ENCODE data around the gene FAT1. TPM values are rescaled to one million over a fixed set of nuclear protein-coding genes. Genes with fewer than 3 reads are reported as not detected.

Gene FAT1
- total RNA-seq, 2 experiments from 2014 or later = under 0.01 to 0.08 TPM

DNA sequence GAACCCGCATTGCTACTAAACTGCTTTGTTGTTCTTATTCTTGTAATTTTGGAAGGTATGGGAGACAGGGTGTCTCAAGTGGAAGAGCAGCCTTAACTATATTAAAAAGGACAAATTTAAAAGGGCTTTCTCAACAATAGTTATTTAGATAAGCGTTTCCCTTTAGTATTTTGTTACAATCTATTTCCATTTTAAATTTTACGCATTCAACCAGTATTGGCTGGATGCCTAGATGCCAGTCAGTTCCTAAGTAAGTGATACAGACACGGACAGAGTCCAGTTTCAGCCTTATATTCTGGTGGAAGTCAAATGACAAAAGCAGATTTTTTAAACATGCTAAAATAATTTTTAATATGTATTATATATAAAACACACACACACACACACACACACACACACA, 28.3 kb downstream of the FAT1 start:
- DNase-seq (ENCODE audit: low spot score) = no peak
- no TSS peak for BruUV-seq (replicated peaks)
- Histone ChIP-seq H2AFZ (ENCODE audit: low read length) (no peak overlapping the region), H3K4me1 (ENCODE audit: insufficient read depth, low read length, poor library complexity, severe bottlenecking) (no peaks in the 10 kb centered on the region), H4K20me1 (ENCODE audit: insufficient read depth, low read length) (no peaks in the 10 kb centered on the region), H3K36me3 (ENCODE audit: insufficient read depth, low read length) (no peaks in the 10 kb centered on the region), H3K79me2 (ENCODE audit: insufficient read depth, low read depth, low read length) (no peaks in the 10 kb centered on the region), H3K9me3 (ENCODE audit: low read length) (no peaks in the 10 kb centered on the region), H3K4me2 (ENCODE audit: low read length) (no peak overlapping the region), H3K9me2 (ENCODE audit: insufficient read depth, low read length) (no peaks in the 10 kb centered on the region), H3K4me3 (ENCODE audit: low read depth, low read length, poor library complexity, severe bottlenecking) (no peak overlapping the region), H3K27ac (ENCODE audit: low read depth, low read length, poor library complexity, severe bottlenecking) (no peak overlapping the region)
- intact Hi-C loops (cut with micrococcal nuclease; ENCODE audit: unreplicated experiment) = no loop called here
- POLR2A ChIA-PET = no interaction called here
- CTCF ChIA-PET (ENCODE audit: unreplicated experiment) = no interaction called here
- TF ChIP-seq CTCF (conservative IDR thresholded peaks at IDR 0.05; ENCODE audit: low read length) (no peak), EZH2phosphoT487 (IDR thresholded peaks at IDR 0.05; ENCODE audit: borderline replicate concordance, low read depth, low read length) (no peak)

DNA sequence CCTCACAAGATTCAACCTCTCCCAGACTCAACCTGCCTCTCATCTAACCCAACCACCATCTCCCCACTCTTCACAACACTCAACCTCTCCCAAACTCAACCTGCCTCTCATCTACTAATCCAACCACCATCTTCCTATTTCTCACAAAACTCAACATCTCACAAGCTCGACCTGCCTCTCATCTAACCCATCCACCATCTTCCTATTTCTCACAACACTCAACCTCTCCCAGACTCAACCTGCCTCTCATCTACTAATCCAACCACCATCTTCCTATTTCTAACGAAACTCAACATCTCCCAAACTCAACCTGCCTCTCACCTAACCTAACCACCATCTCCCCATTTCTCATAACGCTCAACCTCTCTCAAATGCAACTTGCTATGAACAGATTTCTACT, 29.8 kb downstream of the FAT1 start:
- Histone ChIP-seq H3K9me3 (ENCODE audit: low read length) (no peaks in the 10 kb centered on the region), H3K36me3 (ENCODE audit: insufficient read depth, low read length) (no peaks in the 10 kb centered on the region), H3K4me2 (ENCODE audit: low read length) (no peak overlapping the region), H3K27ac (ENCODE audit: low read depth, low read length, poor library complexity, severe bottlenecking) (no peak overlapping the region), H3K9me2 (ENCODE audit: insufficient read depth, low read length) (no peaks in the 10 kb centered on the region), H3K4me1 (ENCODE audit: insufficient read depth, low read length, poor library complexity, severe bottlenecking) (no peaks in the 10 kb centered on the region), H3K4me3 (ENCODE audit: low read depth, low read length, poor library complexity, severe bottlenecking) (no peak overlapping the region), H3K79me2 (ENCODE audit: insufficient read depth, low read depth, low read length) (no peaks in the 10 kb centered on the region), H4K20me1 (ENCODE audit: insufficient read depth, low read length) (no peaks in the 10 kb centered on the region), H2AFZ (ENCODE audit: low read length) (no peak overlapping the region)
- TF ChIP-seq CTCF (conservative IDR thresholded peaks at IDR 0.05; ENCODE audit: low read length) = no peak
- DNase-seq (ENCODE audit: low spot score) = no peak
- intact Hi-C loops (cut with micrococcal nuclease; ENCODE audit: unreplicated experiment) = no loop called here
- ChIA-PET CTCF (ENCODE audit: unreplicated experiment) (no interaction called here), POLR2A (interaction anchor here (0.5 to 0.7 kb wide), 2 partner anchors 124 to 1714 kb away, joined by 3 read pairs; no protein-coding TSS in a partner anchor)
- BruUV-seq (replicated peaks) = no TSS peak

GRCh38 chr4:186693159-186693815, 30.4 kb downstream of the FAT1 start:
- Histone ChIP-seq H3K9me2 (ENCODE audit: insufficient read depth, low read length) (no peaks in the 10 kb centered on the region), H3K27ac (ENCODE audit: low read depth, low read length, poor library complexity, severe bottlenecking) (no peak overlapping the region), H3K4me3 (ENCODE audit: low read depth, low read length, poor library complexity, severe bottlenecking) (no peak overlapping the region), H4K20me1 (ENCODE audit: insufficient read depth, low read length) (no peaks in the 10 kb centered on the region), H3K4me2 (ENCODE audit: low read length) (no peak overlapping the region), H2AFZ (ENCODE audit: low read length) (no peak overlapping the region), H3K9me3 (ENCODE audit: low read length) (no peaks in the 10 kb centered on the region), H3K36me3 (ENCODE audit: insufficient read depth, low read length) (no peaks in the 10 kb centered on the region), H3K79me2 (ENCODE audit: insufficient read depth, low read depth, low read length) (no peaks in the 10 kb centered on the region), H3K4me1 (ENCODE audit: insufficient read depth, low read length, poor library complexity, severe bottlenecking) (no peaks in the 10 kb centered on the region)
- ChIA-PET CTCF (ENCODE audit: unreplicated experiment) (no interaction called here), POLR2A (interaction anchor here (0.5 to 1.0 kb wide), 2 partner anchors 8 to 28 kb away, joined by 3 read pairs; no protein-coding TSS in a partner anchor)
- DNase-seq (ENCODE audit: low spot score) = no peak
- TF ChIP-seq CTCF (conservative IDR thresholded peaks at IDR 0.05; ENCODE audit: low read length) = no peak
- TF ChIP-seq EZH2phosphoT487 (IDR thresholded peaks at IDR 0.05; ENCODE audit: borderline replicate concordance, low read depth, low read length) = no peak
- BruUV-seq (replicated peaks) = no TSS peak
- intact Hi-C loops (cut with micrococcal nuclease; ENCODE audit: unreplicated experiment) = no loop called here

Measured in OCI-LY7 (cell line).